GM19193 (cell line): ENCODE measurements around the gene KIF20A.

ENCODE experiments used
- POLR2A ChIP-seq: IDR thresholded peaks from 4 replicates; pipeline ENCODE4 v1.6.1; 2011; ENCODE audit not compliant: insufficient read depth, insufficient read length; ENCODE audit errors: extremely low read depth

Gene KIF20A

GRCh38 chr5:138177941-138178515, 884 bp upstream of the KIF20A start:
- TF ChIP-seq POLR2A: no peak

- TF ChIP-seq POLR2A: no peak
Observed at GRCh38 chr5:138179277-138179857, 455 bp downstream of the KIF20A start.

- no peak for TF ChIP-seq POLR2A
Observed at GRCh38 chr5:138180183-138180782, 1.4 kb downstream of the KIF20A start.

GRCh38 chr5:138180841-138181240, 1.9 kb downstream of the KIF20A start:
- TF ChIP-seq POLR2A: no peak

- TF ChIP-seq POLR2A: no peak
Observed at GRCh38 chr5:138182808-138183207, 3.9 kb downstream of the KIF20A start.

GRCh38 chr5:138186002-138186447, 7.1 kb downstream of the KIF20A start:
- no peak for TF ChIP-seq POLR2A

GRCh38 chr5:138188626-138189025, 9.7 kb downstream of the KIF20A start:
- no peak for TF ChIP-seq POLR2A

GRCh38 chr5:138192826-138193225, 13.9 kb downstream of the KIF20A start:
- no peak for TF ChIP-seq POLR2A

- no peak for TF ChIP-seq POLR2A
Observed at GRCh38 chr5:138210985-138211384, 32.1 kb downstream of the KIF20A start.

- no peak for TF ChIP-seq POLR2A
Observed at GRCh38 chr5:138212828-138213160, 33.9 kb downstream of the KIF20A start.

- peak; percentile 84 for TF ChIP-seq POLR2A
Observed at GRCh38 chr5:138213161-138214029, 34.5 kb downstream of the KIF20A start, which contains the start of gene CDC23. Gene CDC23, minus strand, starts transcription at chr5:138213323. Its CDS starts 11 bp downstream, at chr5:138213312.

GRCh38 chr5:138216799-138217198, 37.9 kb downstream of the KIF20A start:
- TF ChIP-seq POLR2A: no peak

GRCh38 chr5:138223532-138223931, 44.6 kb downstream of the KIF20A start:
- no peak for TF ChIP-seq POLR2A

GRCh38 chr5:138224712-138225111, 45.8 kb downstream of the KIF20A start:
- TF ChIP-seq POLR2A: no peak

- TF ChIP-seq POLR2A: no peak
Observed at GRCh38 chr5:138226910-138227309, 48.0 kb downstream of the KIF20A start.
